ENCODE data around the gene INPP5F.

DNA sequence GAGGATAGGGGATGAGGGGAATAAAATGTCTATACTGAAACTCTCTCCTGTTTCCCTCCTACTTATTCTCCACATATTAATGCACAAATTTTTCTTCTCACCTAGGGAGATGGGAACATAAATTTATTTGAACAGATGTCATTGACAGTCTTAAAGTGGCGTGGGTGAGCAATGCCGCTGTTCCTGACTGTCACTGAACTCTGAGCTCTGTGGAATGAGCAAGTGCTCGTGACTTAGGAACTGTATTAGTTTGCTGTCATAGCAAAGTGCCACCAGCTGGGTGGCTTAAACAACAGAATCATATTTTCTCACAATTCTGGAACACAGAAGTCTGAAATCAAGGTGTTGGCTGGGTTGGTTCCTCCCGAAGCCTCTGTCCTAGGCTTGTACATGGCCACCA, 29.1 kb downstream of the INPP5F start:
- TF ChIP-seq EZH2 (IDR thresholded peaks at IDR 0.05; ENCODE audit: borderline replicate concordance, insufficient read depth, low read depth, low read length, poor library complexity, severe bottlenecking) (no peak), CTCF (IDR thresholded peaks at IDR 0.05) (no peak)

All from B cell (primary cell).